Tibial nerve (tissue), 4 donors: Measurements from ENCODE around the gene MON2. TPM values are rescaled to one million over a fixed set of nuclear protein-coding genes. Genes with fewer than 3 reads are reported as not detected.

Experiments used
- DNase-seq, 2 donors: peaks; one replicate each; pipeline ENCODE4 v3.0.0-alpha.2; 2019; ENCODE audit warnings: low spot score in 2 of 2
- H3K27ac ChIP-seq, 4 donors: fragments of 200-600 bp; sonication (generic) in 3 of 4; one replicate each; pipeline ENCODE4 v1.5.1; 2017 to 2019; ENCODE audit warnings: mild to moderate bottlenecking in 1 of 4
- H3K27me3 ChIP-seq, 2 donors: fragments of 200-600 bp; sonication (generic) in 1 of 2; one replicate each; pipeline versions ENCODE4 v1.5.1 to v1.6.0; 2017 to 2019
- H3K36me3 ChIP-seq, 3 donors: fragments of 200-600 bp; sonication (generic); one replicate each; pipeline ENCODE4 v1.5.1; 2018 to 2019
- H3K4me1 ChIP-seq, 4 donors: fragments of 200-600 bp; sonication (generic) in 3 of 4; one replicate each; pipeline ENCODE4 v1.5.1; 2017 to 2019
- H3K4me3 ChIP-seq, 4 donors: fragments of 200-600 bp; sonication (generic) in 3 of 4; one replicate each; pipeline ENCODE4 v1.5.1; 2017 to 2019; ENCODE audit warnings: mild to moderate bottlenecking in 1 of 4, moderate library complexity in 1 of 4
- H3K9me3 ChIP-seq, 4 donors: fragments of 200-600 bp; sonication (generic) in 3 of 4; one replicate each; pipeline ENCODE4 v1.5.1; 2017 to 2019
- EP300 ChIP-seq, 2 donors: sonication (generic); formaldehyde crosslinking; IDR thresholded peaks; one replicate each; pipeline ENCODE4 v1.6.1; 2017; ENCODE audit warnings: antibody characterized with exemption in 2 of 2, mild to moderate bottlenecking in 1 of 2
- POLR2A ChIP-seq, 2 donors: fragments of 450-650 bp; IDR thresholded peaks; one replicate each; pipeline ENCODE4 v1.6.1; 2017; ENCODE audit warnings: antibody characterized with exemption in 2 of 2, mild to moderate bottlenecking in 2 of 2, moderate library complexity in 2 of 2
- WGBS, 2 donors: methylation state at CpG; one replicate each; pipeline ENCODE4 v1.1.5; 2018; 5-methylcytosine and 5-hydroxymethylcytosine counted together
- total RNA-seq, 4 donors: library from RNA; depleted of rRNA; stranded (reverse); fragments of >200 nt; gene quantifications; one replicate each; pipeline ENCODE4 v1.1.0, GENCODE V29; 2016
- TF ChIP-seq, protein P1 (sequence below), 5 experiments: fragments of 200-600 bp in 3 of 5; fragments of 450-650 bp in 2 of 5; sonication (generic) in 3 of 5; IDR thresholded peaks; one replicate each; pipeline ENCODE4 v1.5.1; 2016 to 2019; ENCODE audit warnings: antibody characterized with exemption in 5 of 5, mild to moderate bottlenecking in 3 of 5, moderate library complexity in 2 of 5

The MON2 gene
- total RNA-seq, 4 donors from 2014 or later: 70.2 to 134 (median 111) TPM

DNA sequence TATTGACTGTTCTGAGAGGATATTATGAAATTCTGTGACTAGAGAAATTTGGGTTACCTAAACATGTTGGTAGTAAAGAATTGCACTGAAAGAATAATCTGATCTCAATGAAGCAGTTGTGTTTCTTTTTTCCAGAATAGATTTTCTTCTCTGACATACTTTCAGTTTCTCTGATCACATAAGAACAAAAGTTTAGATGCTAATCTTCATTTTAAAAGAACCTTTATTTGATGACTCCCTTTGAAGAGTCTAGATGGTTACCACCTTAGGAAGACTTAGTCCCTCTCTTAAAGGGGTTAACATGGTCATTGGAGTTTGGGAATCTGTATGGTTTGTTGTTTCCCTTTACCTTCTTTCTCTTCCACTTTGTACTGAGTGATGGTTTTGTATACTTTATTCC lies 58.6 kb downstream of the MON2 start:
- no peaks in the 10 kb centered on the region for H3K9me3 ChIP-seq
- DNase-seq: no peak

DNA sequence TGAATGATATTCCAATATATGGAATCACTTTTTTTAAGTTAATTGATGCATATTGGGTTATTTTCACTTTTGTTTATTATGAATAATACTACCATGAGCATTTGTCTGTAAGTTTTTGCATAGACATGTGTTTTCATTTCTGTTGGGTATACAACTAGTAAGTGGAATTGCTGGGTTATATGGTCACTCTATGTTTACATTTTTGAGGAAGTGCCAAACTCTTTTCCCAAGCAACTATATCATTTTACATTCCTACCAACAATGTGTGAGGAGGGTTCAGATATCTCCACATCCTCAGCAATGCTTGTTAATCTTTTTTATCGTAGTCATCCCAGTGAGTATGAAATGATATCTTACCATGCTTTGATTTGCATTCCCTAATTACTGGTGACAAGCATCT lies 64.0 kb downstream of the MON2 start:
- WGBS, 2 donors: 77 to 86% methylated on average over 1 of the region's 1 CpG
- no peak for TF ChIP-seq EP300 (IDR thresholded peaks at IDR 0.05)
- TF ChIP-seq, protein P1, sequence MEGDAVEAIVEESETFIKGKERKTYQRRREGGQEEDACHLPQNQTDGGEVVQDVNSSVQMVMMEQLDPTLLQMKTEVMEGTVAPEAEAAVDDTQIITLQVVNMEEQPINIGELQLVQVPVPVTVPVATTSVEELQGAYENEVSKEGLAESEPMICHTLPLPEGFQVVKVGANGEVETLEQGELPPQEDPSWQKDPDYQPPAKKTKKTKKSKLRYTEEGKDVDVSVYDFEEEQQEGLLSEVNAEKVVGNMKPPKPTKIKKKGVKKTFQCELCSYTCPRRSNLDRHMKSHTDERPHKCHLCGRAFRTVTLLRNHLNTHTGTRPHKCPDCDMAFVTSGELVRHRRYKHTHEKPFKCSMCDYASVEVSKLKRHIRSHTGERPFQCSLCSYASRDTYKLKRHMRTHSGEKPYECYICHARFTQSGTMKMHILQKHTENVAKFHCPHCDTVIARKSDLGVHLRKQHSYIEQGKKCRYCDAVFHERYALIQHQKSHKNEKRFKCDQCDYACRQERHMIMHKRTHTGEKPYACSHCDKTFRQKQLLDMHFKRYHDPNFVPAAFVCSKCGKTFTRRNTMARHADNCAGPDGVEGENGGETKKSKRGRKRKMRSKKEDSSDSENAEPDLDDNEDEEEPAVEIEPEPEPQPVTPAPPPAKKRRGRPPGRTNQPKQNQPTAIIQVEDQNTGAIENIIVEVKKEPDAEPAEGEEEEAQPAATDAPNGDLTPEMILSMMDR (IDR thresholded peaks at IDR 0.05): no peak
- no peak for TF ChIP-seq POLR2A (IDR thresholded peaks at IDR 0.05)
- Histone ChIP-seq H3K27ac (no peak overlapping the region), H3K27me3 (no peaks in the 10 kb centered on the region), H3K36me3 (peaks cover 0 to 56% (median 0%) of the 10 kb centered on the region in 3 donors), H3K9me3 (no peaks in the 10 kb centered on the region), H3K4me1 (no peaks in the 10 kb centered on the region), H3K4me3 (no peak overlapping the region)
- no peak for DNase-seq

More for the DNA sequence above, 58.6 kb downstream of the MON2 start:
- H3K4me1 ChIP-seq: peaks cover 0 to 2% (median 0%) of the 10 kb centered on the region in 4 donors
- no peak overlapping the region for H3K4me3 ChIP-seq
- no peak overlapping the region for H3K27ac ChIP-seq
- H3K36me3 ChIP-seq: peaks cover 0 to 19% (median 0%) of the 10 kb centered on the region in 3 donors
- H3K27me3 ChIP-seq: no peaks in the 10 kb centered on the region
- TF ChIP-seq POLR2A (IDR thresholded peaks at IDR 0.05) (no peak), EP300 (IDR thresholded peaks at IDR 0.05) (no peak)
- TF ChIP-seq, protein P1 (IDR thresholded peaks at IDR 0.05): no peak

DNA sequence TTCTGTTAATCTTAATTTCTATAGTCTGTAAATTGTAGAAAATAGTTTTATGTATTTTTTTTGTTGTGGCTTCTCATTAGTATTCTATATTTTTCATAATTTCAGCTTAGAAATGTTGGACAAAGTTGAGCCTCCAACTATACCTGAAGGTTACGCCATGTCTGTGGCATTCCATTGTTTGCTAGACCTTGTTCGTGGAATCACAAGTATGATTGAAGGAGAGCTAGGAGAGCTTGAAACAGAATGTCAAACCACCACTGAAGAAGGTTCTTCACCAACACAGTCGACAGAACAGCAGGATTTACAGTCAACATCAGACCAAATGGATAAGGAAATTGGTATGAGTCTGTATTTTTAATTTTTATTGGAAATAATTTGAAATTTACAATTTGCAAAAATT lies 65.7 kb downstream of the MON2 start:
- 79 to 82% methylated on average over 3 of the region's 3 CpGs for WGBS, 2 donors
- no peak overlapping the region for H3K4me3 ChIP-seq
- no peaks in the 10 kb centered on the region for H3K9me3 ChIP-seq
- no peak overlapping the region for H3K27ac ChIP-seq
- TF ChIP-seq POLR2A (IDR thresholded peaks at IDR 0.05): no peak
- TF ChIP-seq EP300 (IDR thresholded peaks at IDR 0.05): no peak
- TF ChIP-seq, protein P1 (IDR thresholded peaks at IDR 0.05): no peak
- no peaks in the 10 kb centered on the region for H3K27me3 ChIP-seq
- no peak for DNase-seq
- H3K4me1 ChIP-seq: peaks cover 0 to 1% (median 0%) of the 10 kb centered on the region in 4 donors
- H3K36me3 ChIP-seq: peaks cover 0 to 60% (median 0%) of the 10 kb centered on the region in 3 donors

- DNase-seq: no peak
- H3K9me3 ChIP-seq: no peaks in the 10 kb centered on the region
- peaks cover 0 to 62% (median 0%) of the 10 kb centered on the region in 3 donors for H3K36me3 ChIP-seq
- H3K4me3 ChIP-seq: no peak overlapping the region
- WGBS, 2 donors: 84 to 87% methylated on average over 2 of the region's 2 CpGs
- H3K27me3 ChIP-seq: no peaks in the 10 kb centered on the region
- TF ChIP-seq, protein P1 (IDR thresholded peaks at IDR 0.05): no peak
- TF ChIP-seq EP300 (IDR thresholded peaks at IDR 0.05) (no peak), POLR2A (IDR thresholded peaks at IDR 0.05) (no peak)
- H3K27ac ChIP-seq: no peak overlapping the region
- peaks cover 0 to 6% (median 0%) of the 10 kb centered on the region in 4 donors for H3K4me1 ChIP-seq
Observed at GRCh38 chr12:62533087-62533754, 66.6 kb downstream of the MON2 start.

- peaks cover 0 to 67% (median 0%) of the 10 kb centered on the region in 3 donors for H3K36me3 ChIP-seq
- no peak for DNase-seq
- H3K4me1 ChIP-seq: peaks cover 0 to 6% (median 0%) of the 10 kb centered on the region in 4 donors
- H3K27me3 ChIP-seq: no peaks in the 10 kb centered on the region
- no peak overlapping the region for H3K4me3 ChIP-seq
- H3K27ac ChIP-seq: no peak overlapping the region
- TF ChIP-seq EP300 (IDR thresholded peaks at IDR 0.05) (no peak), POLR2A (IDR thresholded peaks at IDR 0.05) (no peak)
- TF ChIP-seq, protein P1 (IDR thresholded peaks at IDR 0.05): no peak
- WGBS, 2 donors: 88% methylated on average over 2 of the region's 2 CpGs
- no peaks in the 10 kb centered on the region for H3K9me3 ChIP-seq
Observed at GRCh38 chr12:62533755-62534107, 67.1 kb downstream of the MON2 start.
